Right ventricle myocardium inferior (tissue), 1 donor: ENCODE data around the gene S100A1. TPM values are rescaled to one million over a fixed set of nuclear protein-coding genes. Genes with fewer than 3 reads are reported as not detected.
"Not testable (repeated sequence)": the region's sequence is repeated elsewhere in the genome, so short reads cannot be mapped to it uniquely, and the experiment has no call there.

Experiments used
- ATAC-seq: fragments of 200-7000 bp; cut with Tn5 transposase; one replicate; pipeline ENCODE4 v1.9.1; 2020; ENCODE audit warnings: mild to moderate bottlenecking, moderate library complexity
- DNase-seq: peaks from one replicate; pipeline ENCODE4 v3.0.0; 2021; ENCODE audit errors: missing footprints
- intact Hi-C: fragments of 100-400 bp; cut with DNase I; formaldehyde crosslinking; loops from one replicate; pipeline ENCODE4 v1.11.0; 2022
- long read RNA-seq: library from polyadenylated mRNA; unstranded; transcript quantifications from one replicate; pipeline ENCODE4 v2.0.0, GENCODE V29; 2021
- total RNA-seq: library from RNA; stranded (reverse); fragmentation: NEBNext Ultra II Directional; extraction: Animal tissue kit (Norgen Biotek cat#: 25700); gene quantifications from one replicate; pipeline ENCODE4 v1.2.1, GENCODE V29; 2021
- donor health status: DM: no; HTN: yes; CAD: no; lungs with severe emphysema.

The S100A1 gene
- total RNA-seq: 2,065 TPM
- long read RNA-seq, transcript S100A1-201 (3 exons, 594 nt): major isoform, 17 of 39 reads
- long read RNA-seq, partial matches to known transcripts: 1 of 39 reads
- long read RNA-seq, other reads (novel, unspliced or antisense): 15 of 39 reads

DNA sequence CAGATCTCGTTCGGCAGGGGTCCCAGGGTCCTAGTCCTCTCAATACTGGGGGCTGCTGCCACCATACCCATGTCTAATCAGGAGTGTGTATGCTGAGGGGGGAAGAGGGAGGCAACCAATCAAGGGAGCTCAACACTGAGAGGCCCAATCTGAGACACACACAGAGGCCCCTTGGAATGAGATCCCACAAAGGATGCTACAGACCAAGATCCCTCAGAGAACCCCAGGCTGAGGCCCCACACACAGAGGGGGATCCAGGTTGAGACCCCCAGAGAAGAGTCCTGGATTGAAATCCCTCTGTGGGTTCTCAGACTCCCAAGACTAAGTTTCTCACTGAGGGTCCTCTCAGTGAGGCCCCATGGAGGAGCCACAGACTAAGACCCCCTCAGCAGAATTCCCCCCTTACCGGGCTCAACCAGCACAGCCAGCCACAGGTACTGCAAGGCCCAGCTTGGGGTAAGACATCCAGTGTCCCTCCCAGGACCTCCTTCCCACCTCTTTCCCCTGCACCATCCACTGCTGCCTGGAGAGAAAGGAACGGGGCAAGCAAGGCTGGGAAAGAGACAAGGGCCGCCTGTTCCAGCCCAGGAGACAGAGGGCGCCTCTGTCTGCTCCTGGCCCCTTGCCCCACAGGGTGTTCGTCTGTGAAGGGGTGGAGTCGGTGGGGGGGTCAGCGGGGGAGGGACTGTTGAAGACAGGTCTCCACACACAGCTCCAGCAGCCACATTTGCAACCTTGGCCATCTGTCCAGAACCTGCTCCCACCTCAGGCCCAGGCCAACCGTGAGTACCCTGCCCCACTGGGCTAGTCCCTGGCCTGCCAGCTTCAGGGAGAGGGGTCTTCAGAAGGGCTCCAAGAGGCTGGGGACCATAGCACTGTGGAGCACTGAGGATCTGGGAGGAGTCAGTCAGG, at the start of gene S100A1:
TSS of gene S100A1 (plus strand) at position 720 of the 912 bp plus-strand sequence. CDS start 2,088 bp downstream, outside the sequence.
- peak; percentile 80 for DNase-seq
- ATAC-seq: peak; percentile 52
- intact Hi-C loops: loop anchor here (2.0 kb wide), 1 partner anchor 15 kb away; the partner anchor contains the start of gene S100A16

DNA sequence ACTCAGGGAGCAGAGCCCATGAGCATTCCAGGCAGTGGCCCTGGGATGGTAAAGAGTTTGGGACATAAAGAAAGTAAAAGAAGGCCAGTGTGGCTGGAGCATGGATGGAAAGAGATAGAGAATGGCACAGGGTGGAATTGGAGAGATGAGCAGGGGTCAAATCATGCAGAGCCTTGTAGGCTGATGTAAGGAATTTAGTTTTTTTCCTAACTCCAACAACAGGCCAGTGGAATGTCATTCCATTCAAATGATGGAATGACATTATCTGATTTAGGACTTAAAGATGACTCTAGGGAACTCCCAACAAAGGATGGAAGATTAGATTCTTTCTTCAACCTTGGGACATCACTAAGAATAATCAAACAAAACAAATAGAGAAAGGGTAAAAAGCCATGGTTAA, 49.7 kb upstream of the S100A1 start:
- intact Hi-C loops: loop anchor here (10.0 kb wide), 1 partner anchor 176 kb away; no protein-coding TSS in a partner anchor
- ATAC-seq: no peak
- no peak for DNase-seq

DNA sequence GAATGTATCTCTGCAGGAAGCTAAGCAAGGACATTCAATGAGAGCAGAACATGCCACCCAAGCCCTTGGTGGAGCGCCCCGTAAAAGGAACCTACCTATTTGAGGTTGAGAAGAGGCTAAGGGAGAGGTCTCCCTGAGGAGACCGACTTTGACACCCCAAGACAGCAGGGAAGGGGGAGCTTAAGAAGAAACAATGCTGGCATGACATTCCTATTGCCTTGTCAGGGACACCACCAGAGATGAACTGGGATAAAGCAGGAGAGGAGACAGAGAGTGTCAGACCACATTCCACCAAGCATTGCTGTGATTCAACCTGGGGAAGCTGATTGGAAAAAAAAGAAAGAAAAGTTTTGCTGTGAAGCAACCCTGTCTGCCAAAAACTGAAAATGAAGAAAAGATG, 49.3 kb upstream of the S100A1 start:
- no peak for ATAC-seq
- DNase-seq: no peak
- intact Hi-C loops: loop anchor here (10.0 kb wide), 1 partner anchor 176 kb away; no protein-coding TSS in a partner anchor

DNA sequence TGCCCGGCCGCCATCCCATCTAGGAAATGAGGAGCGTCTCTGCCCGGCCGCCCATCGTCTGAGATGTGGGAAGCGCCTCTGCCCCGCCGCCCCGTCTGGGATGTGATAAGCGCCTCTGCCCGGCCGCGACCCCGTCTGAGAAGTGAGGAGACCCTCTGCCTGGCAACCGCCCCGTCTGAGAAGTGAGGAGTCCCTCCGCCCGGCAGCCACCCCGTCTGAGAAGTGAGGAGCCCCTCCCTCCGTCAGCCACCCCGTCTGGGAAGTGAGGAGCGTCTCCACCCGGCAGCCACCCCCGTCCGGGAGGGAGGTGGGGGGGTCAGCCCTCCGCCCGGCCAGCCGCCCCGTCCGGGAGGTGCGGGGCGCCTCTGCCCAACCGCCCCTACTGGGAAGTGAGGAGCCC, 45.4 kb upstream of the S100A1 start:
- intact Hi-C loops, ATAC-seq, DNase-seq: not testable (repeated sequence)

DNA sequence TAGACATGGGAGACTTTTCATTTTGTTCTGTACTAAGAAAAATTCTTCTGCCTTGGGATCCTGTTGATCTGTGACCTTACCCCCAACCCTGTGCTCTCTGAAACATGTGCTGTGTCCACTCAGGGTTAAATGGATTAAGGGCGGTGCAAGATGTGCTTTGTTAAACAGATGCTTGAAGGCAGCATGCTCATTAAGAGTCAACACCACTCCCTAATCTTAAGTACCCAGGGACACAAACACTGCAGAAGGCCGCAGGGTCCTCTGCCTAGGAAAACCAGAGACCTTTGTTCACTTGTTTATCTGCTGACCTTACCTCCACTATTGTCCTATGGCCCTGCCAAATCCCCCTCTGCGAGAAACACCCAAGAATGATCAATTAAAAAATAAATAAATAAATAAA, 44.7 kb upstream of the S100A1 start:
- intact Hi-C loops, DNase-seq, ATAC-seq: not testable (repeated sequence)

DNA sequence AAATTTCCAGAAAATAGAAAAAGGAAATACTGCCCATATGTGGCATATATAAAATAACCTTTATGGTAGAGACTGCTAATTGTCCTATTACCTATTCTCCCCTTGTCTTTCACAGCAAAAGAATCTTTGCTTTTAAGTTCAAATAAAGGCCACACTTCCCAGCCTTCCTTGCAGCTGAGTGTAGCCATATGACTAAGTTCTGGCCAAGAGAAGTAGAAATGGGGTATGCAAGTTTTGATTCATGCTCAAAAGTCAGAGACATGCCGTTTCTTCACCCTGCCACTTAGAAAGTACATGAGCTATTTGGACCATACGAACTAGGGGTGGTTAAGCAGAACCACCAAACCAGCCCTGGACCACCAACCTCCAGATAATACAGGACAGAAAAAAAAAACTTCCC, 44.3 kb upstream of the S100A1 start:
- DNase-seq (no peak), ATAC-seq (no peak)
- intact Hi-C loops: no loop called here

DNA sequence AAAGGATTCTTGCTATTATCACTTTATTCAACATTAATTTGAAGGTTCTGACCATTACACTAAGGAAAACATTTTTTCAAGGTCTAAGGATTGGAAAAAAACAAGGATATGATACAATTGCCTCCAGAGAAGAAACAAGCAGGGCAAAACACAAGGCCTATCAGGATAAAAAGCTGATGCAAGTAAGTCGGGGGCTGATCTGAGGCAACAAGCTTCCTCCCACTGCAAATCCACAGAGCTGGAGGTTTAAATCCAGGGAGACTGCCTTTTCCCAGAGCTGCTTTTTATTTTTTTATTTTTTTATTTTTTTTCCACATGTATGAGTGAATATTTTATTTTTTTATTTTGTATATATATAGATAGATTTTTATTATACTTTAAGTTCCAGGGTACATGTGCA, 43.2 kb upstream of the S100A1 start:
- no peak for DNase-seq
- intact Hi-C loops: no loop called here
- ATAC-seq: no peak

DNA sequence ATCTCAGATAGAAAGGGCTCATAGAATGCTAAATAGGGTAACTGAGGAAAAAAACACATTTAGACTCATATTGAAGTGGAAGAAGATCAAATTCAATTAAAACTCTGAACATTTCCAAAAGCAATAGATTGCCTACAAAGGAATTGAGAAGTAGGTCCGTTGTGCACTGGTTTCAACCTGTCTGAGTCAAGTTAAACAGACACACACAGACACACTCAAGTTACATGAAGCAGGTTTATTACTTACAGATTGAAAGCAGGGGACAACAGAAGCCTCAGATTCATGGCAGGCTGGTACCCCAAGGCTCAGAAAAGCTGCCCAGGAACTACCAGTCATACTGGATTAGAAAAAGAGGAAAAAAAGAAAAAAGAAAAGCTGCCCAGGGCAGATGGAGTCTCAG, 41.9 kb upstream of the S100A1 start:
- intact Hi-C loops: no loop called here
- ATAC-seq (no peak), DNase-seq (no peak)

DNA sequence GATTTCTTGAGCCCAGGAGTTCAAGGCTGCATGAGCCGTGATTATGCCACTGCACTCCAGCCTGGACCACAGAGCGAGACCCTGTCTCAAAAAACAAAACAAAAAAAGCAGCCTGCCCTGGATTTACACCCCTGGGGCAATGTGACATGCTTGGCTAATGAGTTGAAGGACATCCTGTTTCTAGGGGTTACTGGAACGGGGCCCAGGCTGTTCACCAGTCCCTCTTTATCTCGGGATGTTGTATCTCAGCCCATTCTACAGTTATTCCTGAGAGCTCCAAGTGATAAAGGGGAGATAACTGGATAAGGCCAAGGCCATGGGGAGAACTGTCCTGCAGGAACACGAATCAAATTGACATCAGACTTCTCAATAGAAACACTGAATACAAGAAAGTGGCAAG, 40.9 kb upstream of the S100A1 start:
- DNase-seq: no peak
- peak; percentile 26 for ATAC-seq
- intact Hi-C loops: no loop called here

DNA sequence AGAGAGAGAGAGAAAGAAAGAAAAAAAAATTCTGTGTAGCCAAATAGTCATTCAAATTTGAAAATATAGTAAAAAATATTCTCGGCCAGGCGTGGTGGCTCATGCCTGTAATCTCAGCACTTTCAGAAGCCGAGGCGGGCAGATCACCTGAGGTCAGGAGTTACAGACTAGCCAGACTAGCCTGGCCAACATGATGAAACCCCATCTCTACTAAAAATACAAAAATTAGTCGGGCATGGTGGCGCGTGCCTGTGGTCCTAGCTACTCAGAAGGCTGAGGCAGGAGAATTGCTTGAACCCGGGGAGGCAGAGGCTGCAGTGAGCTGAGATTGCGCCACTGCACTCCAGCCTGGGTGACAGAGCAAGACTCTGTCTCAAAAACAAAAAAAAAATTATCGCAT, 40.2 kb upstream of the S100A1 start:
- intact Hi-C loops, DNase-seq, ATAC-seq: not testable (repeated sequence)

DNA sequence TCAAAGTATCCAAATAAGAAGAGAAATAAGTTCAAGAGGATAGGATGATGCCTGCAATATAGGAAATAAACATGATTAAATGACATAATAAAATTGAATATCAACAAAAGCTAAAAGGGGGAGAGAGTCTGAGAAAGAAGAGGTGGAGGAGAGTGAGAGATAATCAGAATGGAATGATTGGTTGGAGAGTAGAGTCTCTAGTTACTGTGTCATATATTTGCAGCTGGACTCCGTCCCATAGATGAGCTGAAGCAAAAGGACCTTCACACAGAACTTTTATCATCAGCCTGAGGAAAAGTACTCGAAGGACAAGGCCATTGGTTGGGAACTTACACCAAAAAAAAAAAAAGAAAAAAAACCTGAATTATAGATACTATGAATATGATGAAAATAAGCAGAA, 39.8 kb upstream of the S100A1 start:
- intact Hi-C loops: no loop called here
- ATAC-seq (no peak), DNase-seq (no peak)

DNA sequence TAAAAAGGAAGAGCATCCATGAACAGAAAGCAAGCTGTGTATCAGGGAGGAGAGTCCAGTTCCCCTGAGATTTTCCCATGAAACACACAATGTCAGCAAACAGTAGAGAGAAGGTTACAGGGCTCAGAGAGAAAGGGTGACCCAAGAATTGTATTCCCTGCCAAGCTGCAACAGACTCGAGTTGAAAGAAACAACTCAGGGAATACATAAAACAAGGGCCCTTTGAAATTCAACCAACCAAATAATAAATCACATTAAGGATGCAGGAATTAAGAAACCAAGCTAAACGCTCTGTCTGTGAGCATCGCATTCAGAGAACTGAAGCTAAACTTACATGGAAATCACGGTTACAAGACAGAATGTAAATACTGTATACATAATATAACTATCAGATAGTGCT, 35.5 kb upstream of the S100A1 start:
- no peak for DNase-seq
- intact Hi-C loops: no loop called here
- ATAC-seq: no peak

DNA sequence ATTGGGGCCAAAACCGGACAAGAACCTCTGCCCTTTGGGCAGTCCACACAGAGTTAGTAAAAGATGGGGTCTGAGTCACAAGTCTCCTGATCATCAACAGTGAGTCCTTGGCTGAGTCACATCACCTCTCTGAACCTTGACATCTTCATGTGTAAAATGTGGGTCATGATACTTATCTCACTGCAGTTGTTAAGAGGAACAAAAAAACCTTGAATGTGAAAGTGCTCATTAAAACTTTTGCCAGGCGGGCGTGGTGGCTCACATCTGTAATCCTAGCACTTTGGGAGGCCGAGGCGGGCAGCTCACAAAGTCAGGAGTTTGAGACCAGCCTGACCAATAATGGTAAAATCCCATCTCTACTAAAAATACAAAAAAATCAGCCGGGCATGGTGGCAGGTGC, 31.0 kb upstream of the S100A1 start:
- DNase-seq: no peak
- intact Hi-C loops: no loop called here
- no peak for ATAC-seq

DNA sequence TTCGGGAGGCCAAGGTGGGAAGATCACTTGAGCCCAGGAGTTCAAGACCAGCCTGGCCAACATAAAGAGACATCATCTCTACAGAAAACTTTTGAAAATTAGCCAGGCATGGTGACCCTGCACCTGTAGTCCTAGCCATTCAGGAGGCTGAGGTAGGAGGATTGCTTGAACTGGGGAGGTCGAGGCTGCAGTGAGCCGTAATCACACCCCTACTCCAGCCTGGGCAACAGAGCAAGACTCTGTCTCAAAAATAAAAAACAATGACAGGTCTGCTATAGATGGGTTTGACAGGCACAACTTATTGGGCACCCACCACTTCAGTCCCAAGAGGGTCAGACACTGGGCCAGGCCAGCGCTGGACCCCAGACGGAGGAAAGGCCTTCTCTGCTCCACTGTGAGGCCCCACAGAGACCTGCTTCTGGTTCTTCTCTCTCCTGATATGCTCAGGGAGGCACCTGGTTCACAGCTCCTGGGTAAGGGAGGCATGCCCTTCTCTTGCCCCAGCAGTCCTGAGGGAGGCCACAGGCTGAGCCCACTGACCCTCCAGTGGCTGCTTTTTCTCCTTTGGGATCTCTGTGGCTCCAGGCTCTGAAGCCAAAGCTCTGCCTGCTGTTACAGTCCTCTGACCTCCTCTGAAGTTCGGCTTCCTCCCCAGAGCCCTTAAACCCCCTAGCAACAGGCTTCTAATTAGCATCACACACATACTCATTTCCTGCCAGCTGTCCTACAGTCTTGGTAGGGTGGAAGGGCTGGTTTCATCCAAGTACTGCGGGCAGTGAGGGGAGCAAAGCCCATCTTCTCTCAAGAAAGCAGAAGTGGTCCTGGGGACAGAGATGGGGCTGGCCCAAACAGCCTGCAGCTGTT, 29.7 kb upstream of the S100A1 start:
- DNase-seq (no peak), ATAC-seq (peak; percentile 60)
- intact Hi-C loops: no loop called here

DNA sequence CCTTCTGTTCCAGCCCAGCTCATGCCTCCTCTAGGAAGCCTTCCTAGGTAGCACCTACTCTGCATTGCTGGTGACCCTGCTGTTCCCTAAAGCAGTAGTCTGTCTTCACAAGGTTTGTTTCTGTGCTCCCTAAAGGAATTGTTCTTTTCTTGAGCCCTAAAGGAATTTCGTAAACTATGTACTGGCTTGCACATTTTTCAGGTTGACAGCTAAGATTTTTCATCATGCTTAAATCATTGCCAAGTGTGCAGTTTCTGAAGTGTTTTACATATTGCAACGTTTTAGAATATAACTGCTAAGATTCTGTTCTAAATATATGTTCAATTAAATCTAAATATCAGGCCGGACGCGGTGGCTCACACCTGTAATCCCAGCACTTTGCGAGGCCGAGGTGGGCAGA, 28.4 kb upstream of the S100A1 start:
- intact Hi-C loops: no loop called here

DNA sequence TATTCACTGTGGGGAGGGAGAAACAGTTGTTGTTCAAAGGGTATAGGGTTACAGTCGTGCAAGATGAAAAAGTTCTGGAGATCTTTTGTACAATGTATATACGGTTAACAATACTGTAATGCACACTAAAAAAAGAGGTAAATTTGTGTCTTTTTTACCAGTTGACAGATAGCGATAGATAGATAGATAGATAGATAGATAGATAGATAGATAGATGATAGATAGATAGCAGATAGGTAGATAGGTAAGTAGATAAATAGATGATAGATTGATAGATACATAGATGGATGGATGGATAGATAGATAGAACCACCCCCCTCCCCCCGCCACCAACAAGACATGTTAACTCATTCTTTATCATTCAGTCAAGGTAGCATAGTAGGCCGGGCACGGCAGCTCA, 25.5 kb upstream of the S100A1 start:
- DNase-seq: no peak
- intact Hi-C loops: no loop called here
- ATAC-seq: no peak

More for the DNA sequence above, 28.4 kb upstream of the S100A1 start:
- DNase-seq (no peak), ATAC-seq (no peak)

DNA sequence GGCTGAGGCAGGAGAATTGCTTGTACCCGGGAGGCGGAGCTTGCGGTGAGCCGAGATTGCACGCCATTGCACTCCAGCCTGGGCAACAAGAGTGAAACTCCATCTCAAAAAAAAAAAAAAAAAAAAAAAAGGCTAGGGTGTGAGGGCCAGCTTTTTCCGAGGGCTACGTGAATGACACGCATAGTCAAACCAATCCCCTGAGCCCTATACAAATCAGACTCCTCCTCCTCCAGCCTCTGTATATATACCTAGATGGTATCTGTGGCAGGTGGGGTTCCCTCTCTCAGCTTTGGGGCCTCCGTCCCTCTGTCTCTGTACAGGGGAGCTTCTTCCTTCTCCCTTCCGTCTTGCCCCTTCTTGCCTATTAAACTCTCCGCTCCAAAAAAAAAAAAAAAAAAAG, 22.0 kb upstream of the S100A1 start:
- no peak for ATAC-seq
- no peak for DNase-seq
- intact Hi-C loops: no loop called here

DNA sequence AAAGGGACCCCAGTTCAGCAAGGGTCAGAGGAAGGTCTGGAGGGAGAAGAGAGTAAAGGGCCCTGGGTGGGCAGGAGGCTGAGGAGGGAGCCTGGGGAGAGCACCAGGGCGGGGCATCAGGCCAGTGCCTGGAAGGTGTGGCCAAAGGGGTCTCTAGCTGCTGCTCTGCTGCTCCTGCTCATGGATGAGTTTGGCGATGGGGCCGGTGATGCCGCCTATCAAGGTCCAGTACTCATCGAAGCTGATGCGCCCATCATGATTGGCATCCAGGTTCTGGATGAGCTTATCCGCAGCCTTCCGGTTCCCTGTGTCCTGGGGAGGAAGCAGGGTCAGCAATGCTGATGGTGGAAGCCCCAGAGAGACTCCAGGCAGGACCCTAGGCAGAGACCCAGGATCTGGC, 20.9 kb upstream of the S100A1 start:
- DNase-seq: no peak
- ATAC-seq: no peak
- intact Hi-C loops: no loop called here

DNA sequence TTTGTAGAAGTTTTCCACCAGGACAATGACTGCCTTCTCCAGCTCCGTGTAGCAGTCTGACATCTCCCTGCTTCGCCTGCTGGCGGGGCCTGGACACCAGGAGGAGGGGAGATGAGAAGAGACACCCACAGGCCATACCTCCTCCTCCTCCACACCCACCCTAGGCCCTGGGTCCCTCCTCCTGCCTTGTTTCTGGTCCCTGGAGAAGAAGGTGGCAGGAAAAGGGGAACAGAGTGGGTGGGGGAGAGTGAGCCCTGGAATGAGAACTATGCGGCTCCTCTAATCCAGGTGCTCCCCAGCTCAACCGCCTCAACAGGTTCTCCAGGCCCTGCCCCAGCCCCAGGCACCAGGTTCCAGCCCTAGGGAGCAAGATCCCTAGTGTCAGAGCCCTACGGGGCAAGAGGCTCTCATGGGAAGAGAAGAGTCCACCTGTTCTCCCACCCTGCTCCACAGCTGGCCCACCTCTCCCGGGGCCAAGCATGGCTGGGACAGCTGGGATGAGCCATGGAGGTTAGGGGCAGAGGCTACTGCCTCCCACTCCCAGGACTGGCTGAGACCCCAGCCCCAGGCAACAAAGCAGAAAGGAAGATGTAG, 20.0 kb upstream of the S100A1 start:
- intact Hi-C loops: no loop called here
- DNase-seq (no peak), ATAC-seq (no peak)
